CD4-positive, alpha-beta T cell treated with Interleukin-12 subunit alpha and Interleukin-12 subunit beta, for 1 hour (primary cell): ENCODE data around the gene DYNLT3.
A peak's percentile ranks its signal among the peaks of the same experiment; 100 is the strongest.

ENCODE experiments used
- DNase-seq: peaks from one replicate; pipeline ENCODE4 v3.0.0-alpha.2; 2020

The DYNLT3 gene

DNA sequence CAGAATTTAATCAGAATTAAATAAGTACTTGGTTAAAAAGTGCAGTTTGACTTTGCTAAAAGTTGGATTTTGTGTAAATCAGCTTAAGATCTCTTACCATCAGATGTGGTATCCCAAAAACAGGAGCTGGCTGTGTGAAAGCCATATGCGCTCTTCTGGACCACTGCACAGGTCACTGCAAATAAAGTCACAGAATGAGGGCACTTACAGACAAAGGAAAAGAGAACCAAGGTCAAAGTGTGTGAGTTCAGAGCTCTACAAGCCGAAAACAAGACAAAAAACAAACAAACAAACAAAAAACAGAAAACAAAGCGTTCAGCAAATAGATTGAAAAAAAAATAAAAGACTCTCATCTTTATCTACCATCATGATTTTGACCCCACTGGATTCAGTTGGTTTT is 6.4 kb downstream of the DYNLT3 start:
- DNase-seq: no peak

- DNase-seq: no peak
These were observed 12.4 kb downstream of the DYNLT3 start for GRCh38 chrX:37834937-37835336.

DNA sequence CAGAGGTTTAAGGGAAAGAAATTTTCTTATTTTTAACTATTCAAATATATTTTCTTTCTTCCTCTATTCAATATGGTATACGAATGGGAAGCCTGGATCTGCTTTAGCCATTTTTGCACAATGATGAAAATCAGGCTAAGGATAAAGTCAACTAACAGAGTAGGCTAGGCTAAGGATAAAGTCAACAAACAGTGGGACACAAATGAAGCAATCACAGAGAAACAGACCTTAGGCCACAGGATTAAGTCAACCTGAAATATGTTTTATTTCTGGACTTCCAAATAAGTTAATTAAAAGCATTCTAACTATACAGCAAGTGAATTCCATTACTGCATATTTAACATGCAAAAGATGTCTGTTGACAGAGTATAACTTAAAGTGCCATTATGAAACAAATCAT is 17.0 kb downstream of the DYNLT3 start:
- no peak for DNase-seq

DNA sequence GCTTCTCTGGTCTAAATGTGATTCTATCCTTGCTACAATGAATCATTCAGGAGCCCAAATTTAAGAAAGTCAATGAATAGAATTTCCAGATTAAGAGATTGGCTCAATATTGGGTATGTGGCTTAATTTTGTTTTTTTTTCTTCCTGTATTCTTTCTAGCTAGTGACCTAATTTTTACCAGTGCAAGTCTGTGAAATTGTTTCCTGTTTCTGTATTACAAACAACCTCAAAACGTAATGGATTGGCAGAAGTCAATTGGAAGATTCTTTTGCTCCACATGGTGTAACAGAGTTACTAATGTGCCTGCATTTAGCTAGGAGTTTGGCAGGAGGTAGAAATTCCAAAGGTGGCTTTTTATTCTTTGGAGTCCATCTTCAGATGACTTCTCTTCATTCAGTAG is 17.6 kb downstream of the DYNLT3 start:
- DNase-seq: no peak

DNA sequence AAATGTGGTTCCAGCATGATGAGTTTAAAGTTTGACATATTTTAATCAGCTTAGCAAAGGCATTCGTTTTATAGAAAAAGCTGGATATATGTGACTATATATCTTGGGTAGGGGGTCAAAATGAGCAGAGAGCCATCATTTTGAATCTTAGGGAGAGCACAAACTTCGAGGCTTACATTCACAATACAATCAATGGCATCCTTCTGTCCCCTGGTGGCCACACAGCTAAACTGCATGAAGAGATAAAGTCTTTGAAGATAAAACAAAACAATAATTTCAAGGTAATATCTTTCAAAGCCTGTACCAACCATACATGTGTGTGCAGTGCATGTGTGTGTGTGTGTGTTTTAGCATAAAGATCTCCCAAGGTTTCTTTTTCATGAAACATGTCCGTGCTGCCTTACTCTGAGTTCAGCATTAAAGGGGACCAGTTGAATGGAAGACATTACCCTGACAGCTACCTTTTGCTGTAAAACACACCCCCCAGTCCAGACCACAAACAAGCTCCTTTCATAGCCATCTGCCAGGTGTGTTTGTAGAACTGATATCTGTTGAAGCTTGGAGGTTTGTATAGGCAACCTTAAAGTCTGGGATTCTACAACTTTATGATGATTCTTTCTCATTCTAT is 22.0 kb downstream of the DYNLT3 start:
- peak; percentile 63 for DNase-seq

DNA sequence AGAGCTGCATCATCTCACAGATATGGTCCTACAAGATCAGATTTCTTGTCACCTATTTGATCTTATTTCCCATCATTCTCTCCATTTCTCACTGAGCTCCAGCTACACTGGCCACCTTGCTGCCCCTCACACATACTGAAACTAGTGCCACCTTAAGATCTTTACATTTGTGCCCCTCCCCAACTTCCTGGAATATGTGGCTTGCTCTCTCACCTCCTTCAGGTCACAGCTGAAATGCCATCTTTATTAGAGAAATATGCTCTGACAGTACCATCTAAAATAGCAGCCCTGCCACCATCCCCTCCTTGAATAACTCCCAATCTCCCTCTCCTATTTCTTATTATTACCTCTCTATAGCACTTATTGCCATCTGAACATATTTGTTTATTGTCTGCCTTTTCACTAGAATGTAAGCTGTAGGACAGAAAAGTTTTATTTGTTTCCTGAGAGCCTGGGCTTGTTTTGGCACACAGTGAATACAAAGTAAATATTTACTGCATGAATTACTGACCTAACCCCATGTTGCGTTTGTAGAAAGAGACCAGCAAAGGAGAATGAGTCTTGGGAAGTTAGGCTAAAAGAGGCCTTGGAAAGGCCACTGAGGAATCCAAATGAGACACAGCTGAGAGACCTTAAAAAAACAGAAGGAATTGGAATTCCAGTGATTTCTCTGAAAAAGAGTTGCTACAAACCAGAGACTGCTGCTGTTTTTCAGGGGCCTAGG is 22.7 kb downstream of the DYNLT3 start:
- DNase-seq: no peak

DNA sequence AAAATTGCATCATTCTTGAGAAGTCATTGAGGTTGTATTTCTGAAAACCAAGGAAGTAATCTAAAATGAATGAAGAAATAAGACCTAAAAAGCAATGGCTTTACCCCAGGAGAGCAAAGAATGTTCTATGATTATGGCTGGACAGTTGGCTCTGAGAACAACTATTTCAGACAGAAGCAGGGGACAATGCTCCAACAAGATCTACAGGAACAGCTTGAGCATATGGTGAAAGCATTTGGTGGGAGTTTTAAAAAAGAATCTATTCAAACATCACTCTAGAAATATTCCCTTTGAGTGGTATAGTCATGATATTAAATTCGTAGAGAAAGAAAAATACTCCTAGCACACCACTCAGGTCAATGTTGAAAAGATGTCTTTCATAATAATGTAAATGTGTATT is 26.7 kb downstream of the DYNLT3 start:
- DNase-seq: no peak

DNA sequence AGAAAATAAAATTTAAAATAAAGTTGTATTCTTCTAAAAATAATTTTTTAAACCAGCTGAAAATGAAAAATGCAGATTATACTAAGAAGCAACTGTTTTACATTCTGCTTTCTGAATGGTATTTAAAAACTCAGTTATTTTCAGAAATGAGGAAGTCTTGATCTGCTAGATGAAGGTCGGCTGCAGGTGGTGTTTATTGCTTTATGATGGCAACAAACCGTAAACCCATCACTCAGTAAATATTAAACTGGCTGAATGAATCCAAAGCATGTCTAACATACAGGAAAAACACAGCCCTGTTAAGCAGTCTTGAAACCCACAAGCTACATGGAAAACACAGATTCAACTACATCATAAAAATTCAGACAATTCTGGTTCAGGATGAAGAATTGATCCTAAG is 29.3 kb downstream of the DYNLT3 start:
- no peak for DNase-seq

DNA sequence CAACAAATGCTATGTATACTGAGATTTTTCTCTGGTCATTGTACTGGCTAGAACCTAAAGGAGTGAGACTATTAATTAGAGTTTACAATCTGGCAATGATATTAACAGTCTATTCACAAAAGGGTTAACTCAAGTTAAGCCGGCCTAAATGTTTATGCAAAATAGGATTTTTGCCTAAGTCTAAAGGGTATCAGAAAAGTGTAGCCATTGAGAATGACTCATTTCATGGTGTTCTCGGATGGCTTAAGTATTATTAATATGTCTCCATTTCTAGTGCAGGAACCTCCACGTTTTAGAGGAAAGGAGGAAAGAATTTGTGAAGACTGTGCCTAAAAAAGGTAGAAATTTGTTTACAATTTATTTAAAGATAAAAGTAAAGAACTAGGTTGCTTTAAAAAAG is 29.8 kb downstream of the DYNLT3 start:
- no peak for DNase-seq

- DNase-seq: no peak
These were observed 30.2 kb downstream of the DYNLT3 start for GRCh38 chrX:37817176-37817575.

DNA sequence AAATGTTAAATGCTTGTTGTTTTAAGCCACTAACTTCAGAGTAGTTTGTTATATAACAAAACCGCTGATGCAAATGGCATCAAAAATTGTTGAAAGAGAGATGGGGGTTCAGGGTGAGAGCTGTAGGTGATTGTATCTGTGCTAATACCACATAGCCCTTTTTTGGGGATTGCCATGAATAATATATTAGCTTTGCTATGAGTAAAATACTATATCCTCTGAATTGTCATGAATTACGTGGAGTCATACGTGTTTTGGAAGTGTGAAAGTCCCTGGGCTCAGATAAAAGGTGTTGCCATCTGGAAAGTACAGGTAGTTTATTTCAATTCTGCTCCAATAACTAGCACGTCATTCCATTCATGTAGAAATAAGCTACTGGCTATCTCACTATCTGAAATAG is 30.6 kb downstream of the DYNLT3 start:
- DNase-seq: no peak

- DNase-seq: no peak
These were observed 32.0 kb downstream of the DYNLT3 start for GRCh38 chrX:37815366-37815765.

- no peak for DNase-seq
These were observed 33.8 kb downstream of the DYNLT3 start for GRCh38 chrX:37813570-37813969.

- DNase-seq: no peak
These were observed 35.3 kb downstream of the DYNLT3 start for GRCh38 chrX:37812110-37812509.

GRCh38 chrX:37809970-37810369 is 37.4 kb downstream of the DYNLT3 start:
- no peak for DNase-seq

DNA sequence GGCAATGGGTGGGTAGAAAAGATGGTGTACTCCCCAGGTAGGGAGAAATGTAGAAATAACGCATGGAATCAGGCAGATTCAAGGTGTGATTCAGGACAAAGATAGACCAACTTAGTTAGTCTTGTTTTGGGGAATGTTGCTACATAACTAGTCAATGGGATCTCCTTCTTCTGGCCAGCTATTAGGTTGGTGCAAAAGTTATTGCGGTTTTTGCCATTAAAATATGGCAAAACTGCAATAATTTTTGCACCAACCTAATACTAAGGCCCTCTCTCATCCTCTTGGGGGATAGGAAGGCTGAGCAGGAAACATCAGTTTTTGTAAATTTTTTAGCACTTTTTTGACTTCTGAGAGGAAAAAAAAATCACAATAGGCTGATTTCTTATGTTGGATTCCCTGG is 44.3 kb downstream of the DYNLT3 start:
- DNase-seq: no peak

GRCh38 chrX:37802028-37802427 is 45.3 kb downstream of the DYNLT3 start:
- DNase-seq: no peak

GRCh38 chrX:37800717-37801116 is 46.7 kb downstream of the DYNLT3 start:
- DNase-seq: no peak

DNA sequence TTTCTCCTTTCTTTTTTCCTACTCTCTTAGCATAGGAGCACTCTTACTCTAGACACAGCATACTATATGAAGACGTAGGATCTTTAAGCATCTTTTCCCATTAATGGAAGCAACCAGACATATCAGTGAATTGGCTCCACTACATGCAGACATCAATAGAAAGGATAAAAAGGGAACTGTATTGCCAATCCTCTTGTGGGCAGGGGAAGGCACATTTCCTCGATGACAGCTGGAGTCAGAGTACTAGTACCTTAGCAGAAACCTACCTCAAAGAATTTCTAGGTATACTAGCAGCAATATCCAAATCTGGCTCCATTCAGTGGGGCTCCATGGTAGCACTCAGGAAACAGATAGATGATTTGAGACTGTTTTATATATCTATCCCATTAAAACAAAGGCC is 47.4 kb downstream of the DYNLT3 start:
- no peak for DNase-seq

GRCh38 chrX:37796805-37797204 is 50.6 kb downstream of the DYNLT3 start:
- no peak for DNase-seq

DNA sequence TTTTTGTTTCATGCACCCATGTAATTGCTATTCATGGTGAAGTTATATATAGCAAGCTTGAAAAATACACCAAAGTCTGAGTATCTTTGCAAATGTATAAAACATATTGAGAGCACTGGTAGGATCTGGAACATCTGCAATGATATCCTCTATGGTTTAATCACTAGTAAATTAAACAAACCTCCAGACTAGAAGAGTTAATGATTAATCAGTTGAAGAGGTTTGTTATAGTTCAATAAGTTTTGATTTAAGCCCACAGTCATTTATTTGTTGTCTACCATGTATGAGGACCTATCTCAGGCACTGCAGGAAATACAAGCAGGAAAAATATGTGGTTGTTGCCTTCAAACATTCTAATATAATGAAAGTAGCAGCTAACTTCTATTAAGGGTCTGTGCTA is 51.1 kb downstream of the DYNLT3 start:
- no peak for DNase-seq
